PC-9 (cell line): ENCODE results near the gene SHOC2. TPM values are rescaled to one million over a fixed set of nuclear protein-coding genes. Genes with fewer than 3 reads are reported as not detected.

Experiments used
- BruUV-seq: library from RNA; stranded (reverse); fragments of 400-500 nt; replicated peaks from 2 replicates; lab custom pipeline; 2021; lab: Mats Ljungman, UMichigan
- CTCF ChIA-PET: fragments of 300-600 bp; sonication (Branson Sonifier 250); formaldehyde crosslinking; loops from one replicate; lab custom pipeline; 2022; ENCODE audit warnings: antibody characterized with exemption; lab: Charles Lee
- POLR2A ChIA-PET: fragments of 300-600 bp; sonication (Branson Sonifier 250); formaldehyde crosslinking; loops from one replicate; lab custom pipeline; 2022; ENCODE audit warnings: antibody characterized with exemption; ENCODE audit not compliant: unreplicated experiment; lab: Charles Lee
- DNase-seq, 2 experiments: peaks; one replicate each; pipeline versions ENCODE4 v3.0.0 to v3.0.0-alpha.2; 2015 to 2022; ENCODE audit warnings: mixed read lengths in 1 of 2
- H2AFZ ChIP-seq: fragments of 200-600 bp; sonication (generic); 2 replicates; pipeline ENCODE4 v1.8.1; 2017; ENCODE audit warnings: antibody characterized with exemption
- H3F3A ChIP-seq: fragments of 200-600 bp; sonication (generic); 2 replicates; pipeline ENCODE4 v1.8.1; 2017; ENCODE audit warnings: antibody characterized with exemption, mild to moderate bottlenecking, low read depth; ENCODE audit not compliant: insufficient read depth
- H3K27ac ChIP-seq: fragments of 200-600 bp; sonication (generic); 2 replicates; pipeline ENCODE4 v1.6.1; 2016; ENCODE audit warnings: mixed run types
- H3K27me3 ChIP-seq: fragments of 200-600 bp; sonication (generic); 2 replicates; pipeline ENCODE4 v1.6.1; 2016; ENCODE audit warnings: low read depth, mixed run types; ENCODE audit not compliant: insufficient read depth
- H3K36me3 ChIP-seq: fragments of 200-600 bp; sonication (generic); 2 replicates; pipeline ENCODE4 v1.6.1; 2016; ENCODE audit warnings: low read depth, mixed run types
- H3K4me1 ChIP-seq: fragments of 200-600 bp; sonication (generic); replicated peaks from 2 replicates; pipeline ENCODE4 v1.6.1; 2016; ENCODE audit warnings: mixed run types; ENCODE audit not compliant: insufficient read depth
- H3K4me2 ChIP-seq: fragments of 200-600 bp; sonication (generic); 2 replicates; pipeline ENCODE4 v1.6.1; 2017; ENCODE audit warnings: mixed run types
- H3K4me3 ChIP-seq: fragments of 200-600 bp; sonication (generic); 2 replicates; pipeline ENCODE4 v1.6.1; 2016; ENCODE audit warnings: mixed run types
- H3K79me2 ChIP-seq: fragments of 200-600 bp; sonication (generic); 2 replicates; pipeline ENCODE4 v1.6.1; 2017; ENCODE audit warnings: low read depth, mixed run types
- H3K9me2 ChIP-seq: fragments of 200-600 bp; sonication (generic); 2 replicates; pipeline ENCODE4 v1.8.1; 2017; ENCODE audit warnings: mild to moderate bottlenecking; ENCODE audit not compliant: insufficient read depth
- H3K9me3 ChIP-seq: fragments of 200-600 bp; sonication (generic); 2 replicates; pipeline ENCODE4 v1.8.1; 2016; ENCODE audit warnings: low read depth; ENCODE audit not compliant: insufficient read depth
- H4K20me1 ChIP-seq: fragments of 200-600 bp; sonication (generic); 2 replicates; pipeline ENCODE4 v1.8.1; 2017; ENCODE audit not compliant: insufficient read depth
- CTCF ChIP-seq: fragments of 200-600 bp; sonication (generic); conservative IDR thresholded peaks from 2 replicates; pipeline ENCODE4 v1.6.1; 2017; ENCODE audit warnings: mixed run types, antibody characterized with exemption, mild to moderate bottlenecking, moderate library complexity
- EZH2 ChIP-seq: fragments of 200-600 bp; sonication (generic); IDR thresholded peaks from 2 replicates; pipeline ENCODE4 v1.8.0; 2017; ENCODE audit warnings: antibody characterized with exemption, low read depth
- intact Hi-C: fragments of 100-400 bp; cut with micrococcal nuclease; formaldehyde crosslinking; loops from one replicate; pipeline ENCODE4 v1.10.0; 2022; ENCODE audit not compliant: unreplicated experiment
- total RNA-seq: library from RNA; stranded (reverse); gene quantifications from 2 replicates; pipeline ENCODE4 v1.2.3, GENCODE V29; 2021

SHOC2 gene
- total RNA-seq, 1 experiment from 2014 or later, result 20.2 TPM

DNA sequence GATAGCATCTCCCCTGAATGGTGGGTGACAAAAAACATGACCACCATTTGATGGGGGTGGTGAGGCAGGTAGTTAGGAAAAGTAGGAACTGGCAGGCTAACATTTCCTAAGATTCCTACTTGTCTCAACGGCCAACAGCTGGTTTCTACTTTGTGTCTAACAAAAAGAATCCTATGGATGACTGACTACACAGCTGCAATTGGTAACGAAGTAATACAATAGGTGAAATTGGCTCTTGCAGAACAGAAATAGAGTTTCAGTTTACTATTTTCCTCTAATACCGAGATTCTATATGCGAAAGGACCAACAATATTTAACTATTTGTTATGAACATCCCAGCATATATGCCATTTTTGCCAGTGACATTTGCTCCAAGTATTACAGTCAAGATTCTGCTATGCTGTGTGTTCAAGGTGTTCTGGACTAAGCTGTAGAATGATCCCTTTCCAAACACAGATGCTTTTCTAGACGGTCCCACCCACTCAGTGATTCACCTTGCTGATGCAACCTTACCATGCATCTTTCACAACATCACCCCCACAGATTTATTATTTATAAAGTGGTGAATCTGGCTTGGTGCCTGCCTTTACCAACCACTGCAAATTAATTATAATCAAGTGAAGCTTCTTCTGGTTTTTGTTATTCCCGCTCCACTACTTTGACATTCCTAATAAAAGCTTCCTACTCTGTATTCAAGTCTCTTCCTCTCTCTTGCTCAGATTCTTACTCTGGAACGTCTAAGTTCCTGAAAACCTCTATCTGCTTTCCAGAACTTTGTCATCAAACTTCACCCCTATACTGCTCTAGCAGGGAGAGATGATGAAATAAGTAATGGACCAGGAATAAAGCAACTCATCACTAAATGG is 17.2 kb upstream of the SHOC2 start:
- BruUV-seq, result no TSS peak
- Histone ChIP-seq H3K9me3 (no peaks in the 10 kb centered on the region), H3K36me3 (no peaks in the 10 kb centered on the region), H3K4me3 (no peak overlapping the region), H3K9me2 (no peaks in the 10 kb centered on the region), H3K4me2 (peak overlapping the region; percentile 53), H4K20me1 (no peaks in the 10 kb centered on the region), H3K4me1 (peaks cover 21% of the 10 kb centered on the region), H3K79me2 (no peaks in the 10 kb centered on the region), H3K27me3 (no peaks in the 10 kb centered on the region), H3F3A (peaks cover 21% of the 10 kb centered on the region; the same call in 1 of the 2 replicates), H2AFZ (no peak overlapping the region), H3K27ac (peak overlapping the region; percentile 84)
- ChIA-PET POLR2A (no interaction called here), CTCF (no interaction called here)
- DNase-seq, result peak; percentile 10 to 57
- TF ChIP-seq EZH2, result no peak
- no peak for TF ChIP-seq CTCF
- intact Hi-C loops, result no loop called here

GRCh38 chr10:110903280-110904278 is 15.8 kb upstream of the SHOC2 start:
- Histone ChIP-seq H3K4me3 (no peak overlapping the region), H3K9me2 (no peaks in the 10 kb centered on the region), H3K27me3 (no peaks in the 10 kb centered on the region), H3K4me1 (peaks cover 21% of the 10 kb centered on the region), H3K27ac (peak overlapping the region; percentile 84), H4K20me1 (no peaks in the 10 kb centered on the region), H3K36me3 (no peaks in the 10 kb centered on the region), H3K79me2 (no peaks in the 10 kb centered on the region), H3K4me2 (no peak overlapping the region), H3K9me3 (no peaks in the 10 kb centered on the region), H2AFZ (no peak overlapping the region), H3F3A (peaks cover 21% of the 10 kb centered on the region; the same call in 1 of the 2 replicates)
- ChIA-PET POLR2A (no interaction called here), CTCF (no interaction called here)
- no peak for DNase-seq
- TSS peak; percentile 16 for BruUV-seq
- TF ChIP-seq CTCF (no peak), EZH2 (no peak)
- intact Hi-C loops, result no loop called here

DNA sequence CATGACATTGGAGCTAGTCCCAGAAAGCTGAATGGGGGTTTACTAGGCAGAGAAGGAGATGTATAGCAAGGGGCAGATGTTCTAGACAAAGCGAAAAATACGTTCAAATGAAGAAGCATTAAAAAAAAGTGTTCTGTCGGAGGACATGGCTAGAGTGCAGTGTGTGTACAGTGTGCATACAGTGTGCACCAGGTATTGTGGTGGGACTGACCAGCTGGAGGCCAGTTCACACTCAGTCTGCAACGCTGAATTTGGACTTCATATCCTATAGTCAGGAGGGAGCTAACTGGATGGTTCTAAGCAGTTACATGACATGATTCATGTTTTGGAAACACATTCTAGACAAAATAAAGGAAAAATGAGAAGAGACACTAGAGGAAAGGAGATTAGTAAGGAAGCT is 9.3 kb upstream of the SHOC2 start:
- no peaks in the 10 kb centered on the region for H3K79me2 ChIP-seq
- H3K4me1 ChIP-seq, result no peaks in the 10 kb centered on the region
- no peak overlapping the region for H3K4me2 ChIP-seq
- no peaks in the 10 kb centered on the region for H3K36me3 ChIP-seq
- POLR2A ChIA-PET, result interaction anchor here (0.6 kb wide), 1 partner anchor 126 kb away, joined by 4 read pairs; no protein-coding TSS in a partner anchor
- no peaks in the 10 kb centered on the region for H3K27me3 ChIP-seq
- no peaks in the 10 kb centered on the region for H3K9me2 ChIP-seq
- no peaks in the 10 kb centered on the region for H3F3A ChIP-seq
- intact Hi-C loops, result no loop called here
- H3K27ac ChIP-seq, result no peak overlapping the region
- H2AFZ ChIP-seq, result no peak overlapping the region
- CTCF ChIA-PET, result no interaction called here
- no peak for DNase-seq
- no peak overlapping the region for H3K4me3 ChIP-seq
- no peaks in the 10 kb centered on the region for H3K9me3 ChIP-seq
- BruUV-seq, result no TSS peak
- no peak for TF ChIP-seq CTCF
- TF ChIP-seq EZH2, result no peak
- no peaks in the 10 kb centered on the region for H4K20me1 ChIP-seq
